ENCODE measurements around the gene DIPK1C. TPM values are rescaled to one million over a fixed set of nuclear protein-coding genes. Genes with fewer than 3 reads are reported as not detected.

Gene DIPK1C
- total and polyA plus RNA-seq, 2 experiments from 2014 or later = 0.07 TPM; not detected in 1

GRCh38 chr18:74450626-74451025 lies 6.5 kb downstream of the DIPK1C start:
- no peak for TF ChIP-seq STAT1 (IDR thresholded peaks at IDR 0.05; ENCODE audit: unreplicated experiment)
- TF ChIP-seq ZNF462 (CRISPR knock-in tag; IDR thresholded peaks at IDR 0.05) = no peak
- TF ChIP-seq CREB1 (CRISPR knock-in tag; IDR thresholded peaks at IDR 0.05; ENCODE audit: low read depth) = no peak
- TF ChIP-seq CTCF (conservative IDR thresholded peaks at IDR 0.05; ENCODE audit: low read depth in 2 of 2) = no peak
- TF ChIP-seq EZH2phosphoT487 (IDR thresholded peaks at IDR 0.05; ENCODE audit: unreplicated experiment) = no peak
- no peak for TF ChIP-seq REST (IDR thresholded peaks at IDR 0.05; ENCODE audit: unreplicated experiment)
- TF ChIP-seq ETS1 (IDR thresholded peaks at IDR 0.05) = no peak
- no peak for TF ChIP-seq ZNF331 (CRISPR knock-in tag; IDR thresholded peaks at IDR 0.05; ENCODE audit: low read depth)
- no peak overlapping the region for H3K4me2 ChIP-seq
- no peaks in the 10 kb centered on the region for H3K36me3 ChIP-seq (ENCODE audit: insufficient read depth)
- H3K9me2 ChIP-seq (ENCODE audit: insufficient read depth) = no peaks in the 10 kb centered on the region
- H3K27me3 Mint-ChIP-seq (ENCODE audit: insufficient read depth, low read depth, poor library complexity) = peaks cover 24% of the 10 kb centered on the region
- no peaks in the 10 kb centered on the region for H3K9me3 Mint-ChIP-seq
- H3K27ac ChIP-seq (ENCODE audit: low read depth) = no peak overlapping the region
- H3K4me1 ChIP-seq (ENCODE audit: insufficient read depth) = peaks cover under 1% of the 10 kb centered on the region
- H3K36me3 Mint-ChIP-seq (ENCODE audit: low read depth) = no peaks in the 10 kb centered on the region
- H3K4me3 Mint-ChIP-seq = no peak overlapping the region
- peaks cover 10% of the 10 kb centered on the region for H3K4me1 Mint-ChIP-seq
- no peaks in the 10 kb centered on the region for H3K79me2 ChIP-seq (replicated peaks; ENCODE audit: insufficient read depth)
- no peak; the same call in 2 of the 3 replicates for ATAC-seq
- H3K27ac Mint-ChIP-seq = no peak overlapping the region
- H4K20me1 ChIP-seq (replicated peaks; ENCODE audit: insufficient read depth) = no peaks in the 10 kb centered on the region
- no peak overlapping the region for H3K4me3 ChIP-seq
- no peaks in the 10 kb centered on the region for H3F3A ChIP-seq (replicated peaks; ENCODE audit: low read depth)
- peaks cover 19% of the 10 kb centered on the region for H3K27me3 ChIP-seq (ENCODE audit: insufficient read depth)
- no peak overlapping the region for H2AFZ ChIP-seq
- no peak for DNase-seq (ENCODE audit: low spot score)
